Progenitor cell of endocrine pancreas (in vitro differentiated cells): ENCODE measurements around the gene RRP9. TPM values are rescaled to one million over a fixed set of nuclear protein-coding genes. Genes with fewer than 3 reads are reported as not detected.
A peak's percentile ranks its signal among the peaks of the same experiment; 100 is the strongest.

Experiments used
- DNase-seq: peaks from one replicate; pipeline ENCODE4 v3.0.0; 2021; ENCODE audit warnings: low spot score; ENCODE audit not compliant: unreplicated experiment
- H3K27ac Mint-ChIP-seq: 2 replicates; pipeline ENCODE4 v1.8.0; 2021; ENCODE audit warnings: mild to moderate bottlenecking, moderate library complexity, mixed read lengths
- H3K27me3 Mint-ChIP-seq: 2 replicates; pipeline ENCODE4 v1.8.0; 2021; ENCODE audit warnings: mixed read lengths
- H3K36me3 Mint-ChIP-seq: 2 replicates; pipeline ENCODE4 v1.8.0; 2022; ENCODE audit warnings: mixed read lengths; ENCODE audit not compliant: insufficient read depth
- H3K4me1 Mint-ChIP-seq: 2 replicates; pipeline ENCODE4 v1.8.0; 2021; ENCODE audit warnings: low read depth, mixed read lengths
- H3K4me3 Mint-ChIP-seq: 2 replicates; pipeline ENCODE4 v1.8.0; 2021; ENCODE audit warnings: low read depth, mild to moderate bottlenecking, moderate library complexity, mixed read lengths
- H3K9me3 Mint-ChIP-seq: 2 replicates; pipeline ENCODE4 v1.8.0; 2021; ENCODE audit warnings: low read depth, mixed read lengths
- CTCF ChIP-seq: fragments of 200-600 bp; sonication (generic); IDR thresholded peaks from one replicate; pipeline ENCODE4 v1.5.0; 2021; ENCODE audit warnings: antibody characterized with exemption, mild to moderate bottlenecking; ENCODE audit not compliant: unreplicated experiment
- total RNA-seq: library from RNA; stranded (reverse); gene quantifications from 2 replicates; pipeline ENCODE4 v1.2.1, GENCODE V29; 2021

Gene RRP9
- total RNA-seq, 1 donor from 2014 or later, result 22.5 TPM

DNA sequence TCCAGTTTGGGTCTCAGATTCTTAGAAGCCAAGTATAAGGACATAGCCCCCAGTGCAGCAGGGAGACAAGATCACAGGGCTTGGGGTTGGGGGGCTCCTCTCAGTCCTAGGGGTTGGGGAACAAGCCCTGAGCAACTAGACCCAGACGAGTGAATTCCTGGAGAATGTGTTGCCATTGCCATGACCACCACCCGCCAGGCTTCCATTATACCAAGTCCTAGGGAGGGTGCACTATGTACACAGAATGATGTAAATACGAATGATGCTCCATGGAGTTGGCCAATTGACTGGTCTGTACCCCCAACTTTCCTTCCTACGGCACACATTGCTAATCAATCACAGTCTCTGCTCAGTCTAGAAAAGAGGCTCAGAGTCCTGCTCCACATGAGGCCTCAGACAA lies 47.3 kb downstream of the RRP9 start:
- Mint-ChIP-seq H3K9me3 (no peaks in the 10 kb centered on the region), H3K36me3 (no peaks in the 10 kb centered on the region), H3K4me3 (no peak overlapping the region), H3K27me3 (peaks cover 12% of the 10 kb centered on the region), H3K4me1 (peaks cover 7% of the 10 kb centered on the region), H3K27ac (no peak overlapping the region)
- DNase-seq, result no peak
- no peak for TF ChIP-seq CTCF

- H3K27ac Mint-ChIP-seq, result no peak overlapping the region
- no peaks in the 10 kb centered on the region for H3K36me3 Mint-ChIP-seq
- H3K9me3 Mint-ChIP-seq, result no peaks in the 10 kb centered on the region
- no peak overlapping the region for H3K4me3 Mint-ChIP-seq
- no peak for TF ChIP-seq CTCF
- H3K4me1 Mint-ChIP-seq, result no peaks in the 10 kb centered on the region
- H3K27me3 Mint-ChIP-seq, result peaks cover 3% of the 10 kb centered on the region
- no peak for DNase-seq
These were observed 50.3 kb downstream of the RRP9 start for GRCh38 chr3:51891242-51892039.

DNA sequence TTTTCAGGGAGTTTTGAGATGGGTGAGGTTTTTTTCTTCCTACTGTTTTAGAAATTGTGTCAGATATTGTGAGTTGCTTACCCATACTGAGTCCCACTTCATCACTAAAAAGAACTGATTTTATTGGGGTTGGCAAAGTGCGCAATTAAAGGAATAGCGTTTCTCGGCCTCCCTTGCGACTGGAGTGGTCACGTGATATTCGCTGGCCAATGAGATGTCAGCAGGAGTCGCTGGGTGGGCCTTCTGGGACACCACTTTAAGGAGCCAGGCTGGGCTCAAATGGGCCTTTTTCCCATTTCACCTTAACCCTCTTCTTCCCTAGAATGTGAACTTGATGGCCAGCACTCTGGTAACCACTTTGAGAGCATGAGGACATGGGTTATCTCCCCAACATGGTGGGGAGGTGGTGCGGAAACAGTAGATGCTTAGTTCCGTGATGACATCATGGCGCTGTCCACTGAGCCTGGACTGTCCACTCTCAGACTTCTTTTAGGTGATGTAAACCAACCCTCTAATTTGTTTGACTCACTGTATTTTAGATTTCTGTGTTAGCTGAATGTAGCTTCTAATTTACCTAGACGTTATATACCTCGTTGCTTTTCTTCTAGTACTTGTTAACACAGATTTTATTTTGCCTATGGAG lies 53.1 kb downstream of the RRP9 start:
- H3K27me3 Mint-ChIP-seq, result peaks cover 3% of the 10 kb centered on the region
- H3K27ac Mint-ChIP-seq, result no peak overlapping the region
- H3K4me3 Mint-ChIP-seq, result no peak overlapping the region

GRCh38 chr3:51887620-51888019 lies 54.1 kb downstream of the RRP9 start:
- H3K36me3 Mint-ChIP-seq, result no peaks in the 10 kb centered on the region
- no peak overlapping the region for H3K4me3 Mint-ChIP-seq
- no peaks in the 10 kb centered on the region for H3K9me3 Mint-ChIP-seq
- H3K27me3 Mint-ChIP-seq, result peaks cover 3% of the 10 kb centered on the region
- peak overlapping the region; percentile 39 for H3K27ac Mint-ChIP-seq
- TF ChIP-seq CTCF, result no peak
- H3K4me1 Mint-ChIP-seq, result no peaks in the 10 kb centered on the region
- DNase-seq, result no peak

More for the DNA sequence above, 53.1 kb downstream of the RRP9 start:
- no peak for DNase-seq
- Mint-ChIP-seq H3K4me1 (no peaks in the 10 kb centered on the region), H3K36me3 (no peaks in the 10 kb centered on the region), H3K9me3 (no peaks in the 10 kb centered on the region)
- TF ChIP-seq CTCF, result no peak

DNA sequence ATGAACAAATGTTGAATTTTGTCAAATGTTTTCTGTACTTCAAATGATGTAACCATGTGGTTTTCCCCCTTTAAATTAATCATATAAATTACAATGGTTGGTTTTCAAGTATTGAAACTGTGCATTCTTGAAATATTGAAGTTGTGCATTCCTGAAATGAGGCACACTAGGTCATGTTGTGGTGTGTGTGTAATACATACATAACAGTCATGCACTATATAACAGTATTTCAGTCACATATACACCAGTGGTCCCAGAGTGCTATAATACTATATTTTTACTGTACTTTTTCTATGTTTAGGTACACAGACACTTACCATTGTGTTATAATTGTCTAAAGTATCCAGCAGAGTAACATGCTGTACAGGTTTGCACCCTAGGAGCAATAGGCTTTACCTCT lies 55.3 kb downstream of the RRP9 start:
- Mint-ChIP-seq H3K9me3 (no peaks in the 10 kb centered on the region), H3K27me3 (no peaks in the 10 kb centered on the region), H3K4me1 (no peaks in the 10 kb centered on the region), H3K4me3 (no peak overlapping the region), H3K36me3 (no peaks in the 10 kb centered on the region), H3K27ac (no peak overlapping the region)
- no peak for DNase-seq
- TF ChIP-seq CTCF, result no peak

Other genes starting within 250 kb of the RRP9 start
- 0.19 and 0.82 TPM in 2 replicates for gene GRM2, start 234.8 kb downstream of the RRP9 start, total RNA-seq
- gene IQCF6, start 162.7 kb downstream of the RRP9 start, total RNA-seq, result not detected in 2 replicates
- gene IQCF2, start 80.3 kb downstream of the RRP9 start, total RNA-seq, result not detected in 2 replicates
- not detected in 2 replicates for gene IQCF5, start 66.3 kb downstream of the RRP9 start, total RNA-seq
- not detected in 2 replicates for gene IQCF1, start 38.6 kb downstream of the RRP9 start, total RNA-seq
- gene PARP3, start 459 bp upstream of the RRP9 start, total RNA-seq, result 5.4 and 7.9 TPM in 2 replicates
- gene GPR62, start 13.5 kb upstream of the RRP9 start, total RNA-seq, result 0.12 TPM in 1 of 2 replicates, not detected in the other
- 159 and 160 TPM in 2 replicates for gene PCBP4, start 25.6 kb upstream of the RRP9 start, total RNA-seq
- 13.7 and 14.4 TPM in 2 replicates for gene ABHD14B, start 32.1 kb upstream of the RRP9 start, total RNA-seq
- gene ABHD14A, start 33.2 kb upstream of the RRP9 start, total RNA-seq, result 16.4 and 19.4 TPM in 2 replicates
- gene ACY1, start 41.6 kb upstream of the RRP9 start, total RNA-seq, result 38.0 and 43.0 TPM in 2 replicates
- gene RPL29, start 54.0 kb upstream of the RRP9 start, total RNA-seq, result 1,205 and 1,236 TPM in 2 replicates
- 10.1 and 10.3 TPM in 2 replicates for gene DUSP7, start 114.7 kb upstream of the RRP9 start, total RNA-seq
- 14.4 and 14.5 TPM in 2 replicates for gene POC1A, start 212.5 kb upstream of the RRP9 start, total RNA-seq